GM12872 (cell line): ENCODE measurements around the gene CCDC184.

Source experiments
- TF ChIP-seq, protein P1 (sequence below): IDR thresholded peaks from 3 replicates; pipeline ENCODE4 v1.5.1; 2011; ENCODE audit warnings: low read depth, mild to moderate bottlenecking, low read length, moderate library complexity; ENCODE audit not compliant: insufficient read depth

The CCDC184 gene

DNA sequence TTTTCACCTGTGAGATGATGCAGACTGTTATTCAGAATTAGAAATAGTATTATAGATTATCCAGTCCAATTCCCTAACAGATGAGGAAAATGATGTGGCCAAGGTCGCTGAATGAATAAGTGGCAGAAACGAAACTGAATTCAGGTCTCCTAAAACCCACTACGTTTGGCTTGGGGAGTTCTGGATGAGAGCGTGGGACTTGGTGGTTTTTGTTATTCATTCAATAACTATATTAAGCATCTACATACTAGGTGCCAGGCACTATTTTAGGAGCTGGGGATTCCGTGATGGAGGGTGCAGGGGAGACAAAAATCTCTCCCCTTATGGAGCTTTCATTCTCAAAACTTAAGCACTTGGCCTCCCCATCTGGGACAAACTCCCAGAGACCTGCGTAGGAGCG is 813 bp upstream of the CCDC184 start:
- TF ChIP-seq, protein P1, sequence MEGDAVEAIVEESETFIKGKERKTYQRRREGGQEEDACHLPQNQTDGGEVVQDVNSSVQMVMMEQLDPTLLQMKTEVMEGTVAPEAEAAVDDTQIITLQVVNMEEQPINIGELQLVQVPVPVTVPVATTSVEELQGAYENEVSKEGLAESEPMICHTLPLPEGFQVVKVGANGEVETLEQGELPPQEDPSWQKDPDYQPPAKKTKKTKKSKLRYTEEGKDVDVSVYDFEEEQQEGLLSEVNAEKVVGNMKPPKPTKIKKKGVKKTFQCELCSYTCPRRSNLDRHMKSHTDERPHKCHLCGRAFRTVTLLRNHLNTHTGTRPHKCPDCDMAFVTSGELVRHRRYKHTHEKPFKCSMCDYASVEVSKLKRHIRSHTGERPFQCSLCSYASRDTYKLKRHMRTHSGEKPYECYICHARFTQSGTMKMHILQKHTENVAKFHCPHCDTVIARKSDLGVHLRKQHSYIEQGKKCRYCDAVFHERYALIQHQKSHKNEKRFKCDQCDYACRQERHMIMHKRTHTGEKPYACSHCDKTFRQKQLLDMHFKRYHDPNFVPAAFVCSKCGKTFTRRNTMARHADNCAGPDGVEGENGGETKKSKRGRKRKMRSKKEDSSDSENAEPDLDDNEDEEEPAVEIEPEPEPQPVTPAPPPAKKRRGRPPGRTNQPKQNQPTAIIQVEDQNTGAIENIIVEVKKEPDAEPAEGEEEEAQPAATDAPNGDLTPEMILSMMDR: no peak

DNA sequence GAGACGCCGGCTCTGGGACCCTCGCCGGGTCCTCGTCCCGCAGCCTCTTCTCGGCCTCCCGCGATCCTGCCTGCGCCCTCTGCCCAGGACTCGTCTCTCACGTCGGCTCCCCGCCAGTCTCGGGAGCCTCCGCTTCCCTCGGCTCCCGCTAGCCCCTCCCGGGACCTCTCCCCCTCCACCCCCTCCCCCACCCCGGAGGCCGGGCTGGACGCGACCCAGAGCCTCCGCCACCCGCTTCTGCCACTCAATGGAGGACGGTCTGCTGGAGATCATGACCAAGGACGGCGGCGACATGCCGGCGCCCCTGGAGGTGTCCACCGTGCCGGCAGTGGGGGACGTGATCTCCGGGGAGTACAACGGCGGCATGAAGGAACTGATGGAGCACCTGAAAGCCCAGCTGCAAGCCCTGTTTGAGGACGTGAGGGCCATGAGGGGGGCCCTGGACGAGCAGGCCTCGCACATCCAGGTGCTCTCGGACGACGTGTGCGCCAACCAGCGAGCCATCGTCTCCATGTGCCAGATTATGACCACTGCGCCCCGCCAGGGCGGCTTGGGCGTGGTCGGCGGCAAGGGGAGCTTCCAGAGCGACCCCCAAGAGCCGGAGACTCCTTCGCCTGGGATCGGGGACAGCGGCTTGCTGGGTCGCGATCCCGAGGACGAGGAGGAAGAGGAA is 568 bp downstream of the CCDC184 start:
- TF ChIP-seq, protein P1: no peak

DNA sequence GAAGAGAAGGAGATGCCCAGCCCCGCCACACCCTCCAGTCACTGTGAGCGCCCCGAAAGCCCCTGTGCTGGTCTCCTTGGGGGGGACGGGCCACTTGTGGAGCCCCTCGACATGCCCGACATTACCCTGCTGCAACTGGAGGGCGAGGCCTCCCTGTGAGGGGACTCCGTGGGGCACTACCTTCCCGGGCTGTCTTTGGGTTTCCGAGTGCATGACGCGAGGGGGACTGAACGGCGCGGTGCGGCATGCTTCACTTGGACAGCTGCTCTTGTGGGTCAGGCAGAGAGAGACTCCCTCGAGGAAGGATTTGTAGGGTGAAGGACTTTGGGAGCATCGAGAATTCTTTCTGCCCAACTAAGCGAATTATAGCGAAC is 1.1 kb downstream of the CCDC184 start:
- TF ChIP-seq, protein P1: no peak

DNA sequence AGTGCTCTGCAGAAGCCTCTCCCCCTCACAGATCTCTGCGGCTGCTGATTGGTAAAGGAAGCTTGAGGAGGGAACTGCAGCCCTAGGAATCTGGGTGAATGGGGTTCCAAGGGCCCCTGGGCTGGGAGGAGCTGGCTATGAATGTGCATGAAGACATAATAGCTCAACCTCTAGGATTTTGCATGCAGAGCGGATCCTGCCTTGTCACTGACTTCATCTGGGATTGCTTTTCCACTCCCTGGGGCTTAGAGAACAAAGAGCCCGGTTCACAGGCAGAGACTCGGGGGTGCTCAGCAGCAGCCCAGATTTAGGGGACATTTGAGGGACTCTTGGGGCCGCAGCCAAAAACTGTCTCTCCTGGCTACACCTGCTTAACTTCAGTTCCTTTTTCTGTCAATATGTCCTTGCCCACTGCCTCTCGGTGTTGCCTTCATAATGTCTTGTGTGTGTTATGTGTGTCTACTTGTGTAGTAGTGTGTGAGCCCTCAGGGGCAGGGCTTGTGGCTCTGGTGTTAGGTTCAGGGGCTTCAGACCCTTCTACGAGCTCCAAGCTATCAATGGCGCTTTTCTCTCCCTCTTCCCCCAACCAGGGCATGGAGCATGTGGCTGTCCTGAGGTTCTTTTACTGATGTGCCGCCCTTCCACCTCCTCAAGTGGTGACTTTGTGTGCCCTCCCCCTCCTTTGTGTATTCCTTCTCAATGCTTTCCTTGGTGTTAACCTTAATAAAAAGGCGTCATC is 1.9 kb downstream of the CCDC184 start:
- TF ChIP-seq, protein P1: no peak

DNA sequence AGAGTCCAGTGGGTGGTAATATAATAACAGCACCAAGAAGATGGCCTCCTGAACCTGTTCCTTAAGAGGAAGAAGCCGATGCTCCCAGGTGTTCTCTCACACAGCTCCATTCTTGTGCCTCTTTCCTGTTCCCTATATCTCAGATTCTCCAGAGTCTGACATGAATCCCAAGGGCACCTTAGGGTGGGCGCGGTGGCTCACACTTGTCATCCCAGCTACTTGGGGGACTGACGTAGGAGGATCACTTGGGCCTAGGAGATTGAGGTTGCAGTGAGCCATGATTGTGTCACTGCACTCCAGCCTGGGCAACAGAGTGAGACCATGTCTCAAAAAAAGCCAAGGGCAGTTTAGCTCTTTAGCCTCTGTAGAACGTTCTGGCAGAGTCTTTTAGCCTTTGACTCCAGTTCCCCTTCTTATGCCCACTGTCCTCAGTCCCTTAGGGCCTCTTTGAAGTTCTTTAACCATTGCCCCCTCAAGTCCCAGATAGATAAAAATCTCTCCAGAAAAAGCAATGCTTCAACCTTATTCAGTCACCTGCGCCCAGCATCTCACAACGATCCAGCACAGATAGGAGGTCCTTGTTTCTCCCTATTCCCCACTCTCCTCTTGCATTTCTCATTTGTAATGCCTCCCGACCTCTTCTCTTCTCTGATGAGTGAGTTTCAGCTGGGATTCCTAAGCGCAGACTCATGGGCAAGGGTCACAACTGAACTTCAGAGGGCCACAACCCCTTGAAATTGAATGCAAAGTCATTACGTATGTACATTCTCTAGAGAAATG is 4.7 kb downstream of the CCDC184 start:
- TF ChIP-seq, protein P1: no peak

DNA sequence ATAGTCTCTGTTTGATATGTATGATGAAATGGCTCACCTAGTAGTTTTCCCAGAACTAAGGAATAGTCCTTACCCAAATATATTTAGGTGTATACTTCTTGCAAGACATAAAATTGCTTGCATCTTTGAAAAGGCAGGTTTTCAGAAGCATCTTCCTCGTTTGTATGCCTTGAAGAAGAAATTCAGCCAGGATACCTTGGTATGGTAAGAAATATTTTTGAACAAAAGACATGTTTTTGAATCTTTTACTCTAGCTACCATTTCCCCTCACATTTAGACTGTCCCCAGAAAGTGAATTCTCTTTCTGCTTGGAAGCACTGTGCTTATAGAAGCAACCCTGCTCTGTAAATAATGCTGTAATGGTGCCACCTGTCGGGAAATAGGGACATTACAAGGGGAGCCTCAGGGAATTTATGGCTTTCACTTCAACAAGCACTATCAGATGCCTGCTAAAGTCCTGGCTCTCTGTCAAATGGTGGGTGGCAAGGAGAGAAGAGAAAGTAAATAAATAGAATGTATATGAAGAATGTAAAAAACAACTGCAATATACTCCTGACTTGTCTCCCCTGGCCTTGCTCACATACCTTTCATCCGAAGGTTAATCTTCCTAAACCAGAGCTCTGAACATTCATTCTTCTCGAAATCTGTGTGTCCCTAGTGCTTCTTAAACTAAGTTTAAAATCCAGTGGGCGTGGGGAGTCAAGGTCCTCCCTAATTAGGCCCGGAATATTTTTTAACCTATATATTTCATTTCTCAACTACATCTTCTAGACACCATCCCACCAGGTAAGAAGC is 6.1 kb downstream of the CCDC184 start:
- TF ChIP-seq, protein P1: peak; percentile 83
